CD14-positive monocyte (primary cell): ENCODE results near the gene GABBR2. TPM values are rescaled to one million over a fixed set of nuclear protein-coding genes. Genes with fewer than 3 reads are reported as not detected.

ENCODE experiments used
- DNase-seq, 3 donors: peaks; one replicate each; pipeline ENCODE4 v3.0.0-alpha.2; 2011 to 2022
- H2AFZ ChIP-seq: 2 replicates; pipeline ENCODE4 v1.6.0; 2012; ENCODE audit warnings: mild to moderate bottlenecking, low read depth, low read length, inconsistent platforms; ENCODE audit not compliant: insufficient read depth, poor library complexity, severe bottlenecking
- H3K27ac ChIP-seq, 2 donors: 1 replicate in 1 of 2; 2 replicates in 1 of 2; pipeline ENCODE4 v1.5.1; 2012 to 2013; ENCODE audit warnings: low read length in 2 of 2, control low read depth in 1 of 2, inconsistent platforms in 1 of 2, low read depth in 1 of 2, mild to moderate bottlenecking in 1 of 2
- H3K27me3 ChIP-seq, 2 donors: one replicate each; pipeline versions ENCODE4 v1.6.0 to v1.6.1; 2011 to 2013; ENCODE audit warnings: low read length in 2 of 2; ENCODE audit not compliant: control insufficient read depth in 2 of 2, insufficient read depth in 2 of 2
- H3K36me3 ChIP-seq, 2 donors: replicated peaks in 1 of 2; 1 replicate in 1 of 2; 2 replicates in 1 of 2; pipeline versions ENCODE4 v1.5.1 to v1.6.1; 2012 to 2013; ENCODE audit warnings: low read length in 2 of 2, control low read depth in 1 of 2, inconsistent platforms in 1 of 2, mild to moderate bottlenecking in 1 of 2; ENCODE audit not compliant: insufficient read depth in 2 of 2, control insufficient read depth in 1 of 2
- H3K4me1 ChIP-seq, 2 donors: 1 replicate in 1 of 2; 2 replicates in 1 of 2; pipeline versions ENCODE4 v1.5.1 to v1.6.1; 2012 to 2013; ENCODE audit warnings: low read length in 2 of 2, control low read depth in 1 of 2, inconsistent platforms in 1 of 2, mild to moderate bottlenecking in 1 of 2, moderate library complexity in 1 of 2; ENCODE audit not compliant: insufficient read depth in 2 of 2, control insufficient read depth in 1 of 2
- H3K4me2 ChIP-seq: replicated peaks from 2 replicates; pipeline ENCODE3; 2012; ENCODE audit warnings: low read length, moderate library complexity, mild to moderate bottlenecking; ENCODE audit not compliant: poor library complexity, severe bottlenecking; ENCODE audit errors: extremely low read depth
- H3K4me3 ChIP-seq, 3 experiments: fragments of 200-600 bp in 1 of 3; sonication (generic) in 1 of 3; replicated peaks in 1 of 3; 1 replicate in 2 of 3; 2 replicates in 1 of 3; pipeline ENCODE4 v1.5.1; 2011 to 2013; ENCODE audit warnings: low read length in 3 of 3, mild to moderate bottlenecking in 3 of 3, control low read depth in 2 of 3, low read depth in 2 of 3, inconsistent platforms in 1 of 3, moderate library complexity in 1 of 3
- H3K79me2 ChIP-seq: 2 replicates; pipeline ENCODE4 v1.6.0; 2012; ENCODE audit warnings: mild to moderate bottlenecking, control low read depth, inconsistent platforms, low read length, moderate library complexity; ENCODE audit not compliant: insufficient read depth
- H3K9ac ChIP-seq: 2 replicates; pipeline ENCODE4 v1.6.0; 2017; ENCODE audit warnings: low read length, mild to moderate bottlenecking; ENCODE audit not compliant: insufficient read depth, poor library complexity, severe bottlenecking
- H3K9me3 ChIP-seq, 2 donors: replicated peaks in 1 of 2; 1 replicate in 1 of 2; 2 replicates in 1 of 2; pipeline versions ENCODE4 v1.5.1 to v1.6.1; 2012 to 2013; ENCODE audit warnings: low read length in 2 of 2, control low read depth in 1 of 2; ENCODE audit not compliant: control insufficient read depth in 1 of 2, insufficient read depth in 1 of 2
- H4K20me1 ChIP-seq: 2 replicates; pipeline ENCODE4 v1.6.0; 2012; ENCODE audit warnings: mild to moderate bottlenecking, low read length, control low read depth, moderate library complexity; ENCODE audit not compliant: insufficient read depth
- H3K27ac Mint-ChIP-seq, 7 donors: one replicate each; pipeline ENCODE4 v1.8.0; 2020; ENCODE audit warnings: mild to moderate bottlenecking in 7 of 7, mixed read lengths in 7 of 7, moderate library complexity in 6 of 7, inconsistent platforms in 2 of 7
- H3K27me3 Mint-ChIP-seq, 3 donors: one replicate each; pipeline ENCODE4 v1.8.0; 2021 to 2022; ENCODE audit warnings: low read depth in 3 of 3, mild to moderate bottlenecking in 3 of 3, mixed read lengths in 3 of 3, moderate library complexity in 3 of 3, inconsistent platforms in 1 of 3
- H3K36me3 Mint-ChIP-seq, 2 donors: one replicate each; pipeline ENCODE4 v1.8.0; 2020; ENCODE audit warnings: mixed read lengths in 2 of 2, inconsistent platforms in 1 of 2, mild to moderate bottlenecking in 1 of 2
- H3K4me1 Mint-ChIP-seq: one replicate; pipeline ENCODE4 v1.8.0; 2020; ENCODE audit warnings: mild to moderate bottlenecking, mixed read lengths
- H3K4me3 Mint-ChIP-seq, 2 donors: one replicate each; pipeline ENCODE4 v1.8.0; 2020; ENCODE audit warnings: mild to moderate bottlenecking in 2 of 2, mixed read lengths in 2 of 2, moderate library complexity in 1 of 2
- H3K9me3 Mint-ChIP-seq, 7 donors: one replicate each; pipeline ENCODE4 v1.8.0; 2020 to 2022; ENCODE audit warnings: mixed read lengths in 7 of 7, mild to moderate bottlenecking in 6 of 7, moderate library complexity in 6 of 7, inconsistent platforms in 2 of 7
- WGBS: methylation state at CpG from one replicate; pipeline ENCODE4 v1.1.5; 2013; ENCODE audit warnings: missing lambda C conversion rate; ENCODE audit not compliant: insufficient coverage; 5-methylcytosine and 5-hydroxymethylcytosine counted together
- intact Hi-C, 2 donors: fragments of 100-400 bp; cut with micrococcal nuclease; formaldehyde crosslinking; loops; one replicate each; pipeline versions ENCODE4 v1.15.0 to v1.15.1; 2023
- polyA plus RNA-seq, 3 donors: library from polyadenylated mRNA; depleted of rRNA in 1 of 3; unstranded in 2 of 3; stranded (reverse) in 1 of 3; fragments of 300-500 nt in 2 of 3; fragments of >200 nt in 1 of 3; fragmentation: Illumina TruSeq in 2 of 3; gene quantifications; 1 replicate in 2 of 3; 2 replicates in 1 of 3; pipeline ENCODE4 v1.2.3, GENCODE V29; 2012 to 2021
- TF ChIP-seq, protein P1 (sequence below): fragments of 200-600 bp; IDR thresholded peaks from one replicate; pipeline ENCODE4 v1.8.0; 2022; ENCODE audit warnings: antibody characterized with exemption, mild to moderate bottlenecking

Gene GABBR2
- polyA plus RNA-seq, 3 donors = not detected

DNA sequence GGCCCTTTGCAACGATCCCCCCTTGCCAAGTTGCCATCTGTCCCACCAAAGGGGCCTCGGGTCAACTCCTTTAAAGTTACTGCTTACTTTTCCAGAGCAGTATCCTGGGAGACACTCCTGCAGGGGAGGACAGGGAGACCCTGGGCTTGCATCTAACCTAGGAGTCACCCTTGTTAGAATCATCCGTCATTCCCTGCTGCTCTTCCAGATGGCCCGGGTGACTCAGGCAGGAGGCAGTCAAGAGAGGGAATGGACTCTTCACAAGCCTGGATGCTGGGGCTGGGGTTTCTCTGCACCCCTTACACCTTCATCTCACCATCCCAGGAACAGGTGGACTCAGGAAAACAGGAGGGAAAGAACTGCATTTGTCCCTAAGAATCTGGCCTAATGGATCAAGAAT, 175.6 kb downstream of the GABBR2 start:
- Histone ChIP-seq H3K4me1 (no peaks in the 10 kb centered on the region), H3K36me3 (no peaks in the 10 kb centered on the region), H3K27me3 (peaks cover 0 to 3% of the 10 kb centered on the region in 2 donors), H3K9me3 (no peaks in the 10 kb centered on the region), H2AFZ (no peak overlapping the region), H3K27ac (no peak overlapping the region), H3K9ac (no peak overlapping the region), H4K20me1 (no peaks in the 10 kb centered on the region), H3K4me2 (no peak overlapping the region), H3K79me2 (no peaks in the 10 kb centered on the region), H3K4me3 (no peak overlapping the region)
- TF ChIP-seq, protein P1, sequence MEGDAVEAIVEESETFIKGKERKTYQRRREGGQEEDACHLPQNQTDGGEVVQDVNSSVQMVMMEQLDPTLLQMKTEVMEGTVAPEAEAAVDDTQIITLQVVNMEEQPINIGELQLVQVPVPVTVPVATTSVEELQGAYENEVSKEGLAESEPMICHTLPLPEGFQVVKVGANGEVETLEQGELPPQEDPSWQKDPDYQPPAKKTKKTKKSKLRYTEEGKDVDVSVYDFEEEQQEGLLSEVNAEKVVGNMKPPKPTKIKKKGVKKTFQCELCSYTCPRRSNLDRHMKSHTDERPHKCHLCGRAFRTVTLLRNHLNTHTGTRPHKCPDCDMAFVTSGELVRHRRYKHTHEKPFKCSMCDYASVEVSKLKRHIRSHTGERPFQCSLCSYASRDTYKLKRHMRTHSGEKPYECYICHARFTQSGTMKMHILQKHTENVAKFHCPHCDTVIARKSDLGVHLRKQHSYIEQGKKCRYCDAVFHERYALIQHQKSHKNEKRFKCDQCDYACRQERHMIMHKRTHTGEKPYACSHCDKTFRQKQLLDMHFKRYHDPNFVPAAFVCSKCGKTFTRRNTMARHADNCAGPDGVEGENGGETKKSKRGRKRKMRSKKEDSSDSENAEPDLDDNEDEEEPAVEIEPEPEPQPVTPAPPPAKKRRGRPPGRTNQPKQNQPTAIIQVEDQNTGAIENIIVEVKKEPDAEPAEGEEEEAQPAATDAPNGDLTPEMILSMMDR = no peak
- H3K27ac Mint-ChIP-seq = peak overlapping the region in 1 of 7 donors; percentile 43
- no peaks in the 10 kb centered on the region for H3K36me3 Mint-ChIP-seq
- H3K27me3 Mint-ChIP-seq = peaks cover 4 to 7% (median 5%) of the 10 kb centered on the region in 3 donors
- H3K9me3 Mint-ChIP-seq = peaks cover 0 to 3% (median 0%) of the 10 kb centered on the region in 7 donors
- H3K4me1 Mint-ChIP-seq = peaks cover 3% of the 10 kb centered on the region
- H3K4me3 Mint-ChIP-seq = no peak overlapping the region
- intact Hi-C loops = no loop called here
- WGBS = 65% methylated on average over 2 of the region's 4 CpGs
- DNase-seq = no peak

DNA sequence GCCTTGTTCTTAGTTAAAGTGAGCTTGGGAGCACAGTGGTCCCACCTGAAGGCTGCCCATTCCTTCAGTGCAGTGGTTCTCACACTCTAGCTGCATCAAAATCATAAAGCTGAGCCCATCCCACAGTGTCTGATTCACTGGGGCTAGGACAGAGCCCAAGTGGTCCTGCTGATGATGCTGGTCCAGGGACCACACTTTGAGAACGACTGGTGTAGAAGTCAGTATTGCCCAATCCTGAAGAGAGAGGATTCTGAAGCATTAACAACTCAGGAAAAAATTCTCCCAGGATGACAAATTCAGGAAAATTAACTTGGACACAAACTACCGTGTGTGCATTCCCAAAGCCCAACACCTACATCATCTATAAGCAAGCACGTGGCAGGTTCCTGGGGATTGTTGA, 176.2 kb downstream of the GABBR2 start:
- Mint-ChIP-seq H3K27ac (no peak overlapping the region), H3K4me1 (peaks cover 3% of the 10 kb centered on the region), H3K4me3 (no peak overlapping the region), H3K36me3 (no peaks in the 10 kb centered on the region), H3K27me3 (peaks cover 5 to 7% (median 6%) of the 10 kb centered on the region in 3 donors), H3K9me3 (peaks cover 0 to 3% (median 0%) of the 10 kb centered on the region in 7 donors)
- Histone ChIP-seq H3K27me3 (peaks cover 0 to 5% of the 10 kb centered on the region in 2 donors), H3K79me2 (no peaks in the 10 kb centered on the region), H2AFZ (no peak overlapping the region), H3K4me1 (no peaks in the 10 kb centered on the region), H4K20me1 (no peaks in the 10 kb centered on the region), H3K4me3 (no peak overlapping the region), H3K36me3 (no peaks in the 10 kb centered on the region), H3K4me2 (no peak overlapping the region), H3K9me3 (no peaks in the 10 kb centered on the region), H3K9ac (no peak overlapping the region), H3K27ac (no peak overlapping the region)
- intact Hi-C loops = no loop called here
- DNase-seq = no peak
- WGBS = 86% methylated on average over 2 of the region's 3 CpGs
- TF ChIP-seq, protein P1 = no peak
